Amygdala (tissue), 56 donors: ENCODE results near the gene UBAP2.
A peak's percentile ranks its signal among the peaks of the same experiment; 100 is the strongest.

ENCODE experiments used
- DNase-seq, 56 donors: peaks; one replicate each; lab custom pipeline; 2025; lab: John Stamatoyannopoulos, UW

Gene UBAP2, protein sequence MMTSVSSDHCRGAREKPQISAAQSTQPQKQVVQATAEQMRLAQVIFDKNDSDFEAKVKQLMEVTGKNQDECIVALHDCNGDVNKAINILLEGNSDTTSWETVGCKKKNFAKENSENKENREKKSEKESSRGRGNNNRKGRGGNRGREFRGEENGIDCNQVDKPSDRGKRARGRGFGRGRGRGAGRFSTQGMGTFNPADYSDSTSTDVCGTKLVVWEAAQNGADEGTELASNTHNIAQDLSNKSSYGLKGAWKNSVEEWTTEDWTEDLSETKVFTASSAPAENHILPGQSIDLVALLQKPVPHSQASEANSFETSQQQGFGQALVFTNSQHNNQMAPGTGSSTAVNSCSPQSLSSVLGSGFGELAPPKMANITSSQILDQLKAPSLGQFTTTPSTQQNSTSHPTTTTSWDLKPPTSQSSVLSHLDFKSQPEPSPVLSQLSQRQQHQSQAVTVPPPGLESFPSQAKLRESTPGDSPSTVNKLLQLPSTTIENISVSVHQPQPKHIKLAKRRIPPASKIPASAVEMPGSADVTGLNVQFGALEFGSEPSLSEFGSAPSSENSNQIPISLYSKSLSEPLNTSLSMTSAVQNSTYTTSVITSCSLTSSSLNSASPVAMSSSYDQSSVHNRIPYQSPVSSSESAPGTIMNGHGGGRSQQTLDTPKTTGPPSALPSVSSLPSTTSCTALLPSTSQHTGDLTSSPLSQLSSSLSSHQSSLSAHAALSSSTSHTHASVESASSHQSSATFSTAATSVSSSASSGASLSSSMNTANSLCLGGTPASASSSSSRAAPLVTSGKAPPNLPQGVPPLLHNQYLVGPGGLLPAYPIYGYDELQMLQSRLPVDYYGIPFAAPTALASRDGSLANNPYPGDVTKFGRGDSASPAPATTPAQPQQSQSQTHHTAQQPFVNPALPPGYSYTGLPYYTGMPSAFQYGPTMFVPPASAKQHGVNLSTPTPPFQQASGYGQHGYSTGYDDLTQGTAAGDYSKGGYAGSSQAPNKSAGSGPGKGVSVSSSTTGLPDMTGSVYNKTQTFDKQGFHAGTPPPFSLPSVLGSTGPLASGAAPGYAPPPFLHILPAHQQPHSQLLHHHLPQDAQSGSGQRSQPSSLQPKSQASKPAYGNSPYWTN

DNA sequence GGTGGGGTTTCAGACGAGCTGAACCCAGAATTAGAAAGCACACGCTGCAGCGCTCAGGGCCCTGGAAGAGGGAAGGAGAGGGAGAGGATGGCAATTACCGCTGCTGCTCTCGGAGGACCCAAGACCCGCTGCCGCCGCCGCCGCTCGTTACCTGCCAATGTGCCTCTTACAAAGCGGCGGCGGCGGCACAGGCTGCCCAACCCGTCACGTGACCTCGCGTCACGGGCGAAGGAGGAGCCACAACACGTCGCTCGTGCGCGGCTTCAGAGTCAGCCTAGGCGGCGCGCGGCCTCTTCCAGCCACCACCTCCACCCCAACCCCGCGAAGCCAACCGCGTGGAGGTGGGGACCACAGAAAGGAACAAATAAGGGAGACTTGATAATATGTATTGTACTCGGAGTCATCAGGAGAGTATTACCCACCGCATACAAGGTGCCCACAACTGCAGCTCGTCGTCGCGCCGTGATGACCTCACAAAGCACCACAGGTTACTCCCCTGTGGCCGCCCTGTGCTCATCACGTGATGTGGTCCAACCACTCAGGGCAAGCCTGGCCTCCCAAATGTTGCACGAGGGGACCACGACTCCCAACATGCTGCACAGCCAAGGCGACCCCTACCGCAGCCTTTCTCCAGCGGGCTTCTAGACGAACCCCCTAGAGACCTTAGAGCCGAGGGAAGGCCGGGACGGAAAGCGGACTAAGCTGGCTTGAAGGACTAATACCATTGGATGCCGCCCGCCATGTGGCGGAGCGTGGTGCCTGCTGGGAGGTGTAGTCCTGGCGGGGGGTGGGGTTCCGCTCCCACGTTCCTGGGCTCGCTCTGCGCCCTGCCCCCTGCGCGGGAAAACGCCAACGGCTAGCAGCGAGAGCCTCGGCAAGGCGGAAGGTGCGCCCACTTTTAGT is at the start of gene UBAP2:
Gene UBAP2 (minus strand): TSS at position 161 of the 903 bp plus-strand sequence. CDS start 31,739 bp downstream, outside the sequence.
- peak; percentile 90 to 100 (median 98) for DNase-seq

DNA sequence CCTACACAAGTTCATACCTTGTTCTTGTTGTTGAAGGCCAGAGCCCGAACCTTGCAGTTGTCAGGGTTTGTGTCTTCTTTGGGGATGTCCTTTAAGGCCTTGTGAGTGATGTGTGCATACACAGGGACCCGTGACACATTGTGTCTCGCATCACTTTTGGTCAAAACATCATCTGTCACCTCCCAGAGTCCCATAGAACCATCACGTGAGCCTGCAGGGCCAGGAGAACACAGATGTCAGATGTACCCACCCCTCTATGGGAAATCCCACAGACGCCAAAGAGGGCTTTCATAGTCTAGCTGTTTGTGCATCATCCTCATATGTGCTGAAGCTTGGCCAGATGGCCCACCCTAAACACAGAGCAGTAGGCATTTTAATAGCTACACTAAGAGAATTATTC is 49.6 kb upstream of the UBAP2 start:
- DNase-seq, result no peak

DNA sequence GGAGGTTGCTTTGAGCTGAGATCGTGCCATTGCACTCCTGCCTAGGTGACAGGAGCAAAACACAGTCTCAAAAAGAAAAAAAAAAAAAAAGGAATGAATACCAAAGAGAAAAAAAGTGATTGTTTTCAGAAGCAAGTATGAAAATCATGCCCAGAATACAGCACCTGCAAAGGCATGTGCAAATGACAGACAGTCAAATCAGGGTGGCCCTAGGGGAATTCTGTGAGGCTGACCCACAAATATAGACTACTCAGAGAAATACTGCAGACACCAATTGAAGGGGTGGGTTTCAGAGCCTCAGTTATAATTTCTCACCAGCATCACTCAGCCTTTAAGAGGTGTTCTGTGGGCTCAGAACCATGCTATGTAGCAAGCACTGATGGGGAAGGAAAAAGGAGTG is 49.2 kb upstream of the UBAP2 start:
- DNase-seq, result no peak

DNA sequence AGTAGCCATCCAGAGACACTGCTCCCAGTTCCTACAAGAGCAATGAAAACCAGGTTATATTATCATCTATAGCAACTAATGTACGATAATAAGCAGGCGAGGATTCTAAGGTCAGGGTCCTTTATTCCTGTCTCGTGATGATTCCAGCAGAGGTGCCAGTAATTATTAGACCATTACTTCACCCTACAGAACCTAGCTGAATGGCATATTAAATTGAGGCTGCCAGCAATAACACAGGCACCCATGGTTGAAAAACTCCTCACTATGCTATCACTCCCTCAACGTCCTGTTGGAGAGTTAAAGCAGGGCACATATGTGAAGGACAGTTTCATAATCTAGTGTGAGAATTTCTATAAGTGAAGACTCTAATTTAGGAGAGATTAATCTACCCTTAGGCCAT is 48.1 kb upstream of the UBAP2 start:
- no peak for DNase-seq

DNA sequence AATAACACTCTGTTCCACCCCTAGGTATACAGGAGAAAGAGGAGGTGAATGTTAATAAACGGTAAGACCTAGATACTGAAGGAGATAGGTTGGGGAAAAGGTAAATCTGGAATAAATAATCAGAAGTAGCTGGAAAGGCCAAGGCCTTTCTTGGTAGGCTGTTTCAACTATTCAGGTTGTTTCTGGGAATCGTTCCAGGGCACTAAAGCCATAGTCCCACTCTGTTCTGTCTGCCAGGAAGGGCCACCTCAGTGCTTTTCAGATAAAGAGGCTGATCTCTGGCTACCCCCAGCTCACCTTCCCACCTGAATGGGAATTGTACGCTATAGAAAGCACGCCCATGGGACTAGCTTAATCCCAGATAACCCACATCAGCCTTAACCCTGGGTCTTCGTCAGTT is 44.9 kb upstream of the UBAP2 start:
- no peak for DNase-seq

DNA sequence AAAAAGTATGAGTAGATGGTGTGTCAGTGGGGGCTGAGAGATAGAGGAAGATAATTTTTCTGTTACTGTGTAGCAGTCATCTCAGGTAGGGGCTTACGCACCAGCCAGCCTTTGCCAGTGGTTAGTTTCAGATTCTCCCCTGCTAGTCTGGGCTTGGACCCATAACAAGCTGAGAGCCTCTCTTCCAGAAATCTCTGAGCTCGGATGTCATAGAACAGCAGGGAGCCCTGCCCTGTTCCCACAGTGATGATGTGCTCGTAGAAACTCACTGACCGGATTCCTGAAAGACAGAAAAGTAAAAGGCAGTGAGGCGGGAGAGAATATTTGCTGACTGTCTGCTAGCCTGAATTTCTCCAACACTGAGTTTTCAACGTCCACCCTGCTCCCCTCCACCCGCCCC is 40.6 kb upstream of the UBAP2 start:
- DNase-seq, result peak in 6 of 56 donors; percentile 1 to 47 (median 10)

DNA sequence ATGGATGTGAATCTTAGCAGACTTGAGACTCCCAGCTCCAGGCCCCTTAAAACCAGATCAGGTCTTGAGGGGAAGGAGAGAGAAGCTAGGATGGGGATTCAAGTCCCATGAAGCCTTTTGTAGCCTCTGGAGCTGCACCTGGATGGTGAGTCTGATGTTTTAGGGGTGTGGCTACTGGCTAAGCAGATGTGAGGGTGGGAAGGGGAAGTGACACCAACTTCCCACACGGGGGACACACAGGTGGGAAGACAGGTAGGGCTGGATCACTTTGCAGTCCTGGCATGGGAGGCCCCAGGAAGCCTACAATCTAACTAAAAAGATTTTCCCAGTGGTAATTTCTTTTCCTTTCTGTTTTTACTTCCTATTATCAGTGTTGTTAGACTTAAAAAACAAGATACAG is 38.7 kb upstream of the UBAP2 start:
- no peak for DNase-seq

DNA sequence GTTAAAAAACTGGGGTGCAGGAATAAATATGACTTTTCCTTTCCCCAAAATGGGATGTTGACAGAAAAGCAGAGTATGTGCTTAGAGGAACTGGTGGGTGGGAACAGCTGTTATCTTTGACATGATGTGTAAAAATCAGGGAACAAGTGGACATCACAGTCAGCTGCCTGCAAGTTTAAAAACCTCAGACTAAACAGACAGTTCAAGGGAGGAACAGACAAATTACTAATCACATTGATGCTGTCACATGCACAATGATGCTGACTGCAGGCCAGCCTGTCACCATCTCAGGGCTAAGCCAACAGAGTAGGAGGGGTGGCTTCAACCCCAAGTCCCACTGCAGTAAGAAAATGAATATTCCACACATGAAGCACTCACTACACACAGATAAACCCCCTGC is 38.2 kb upstream of the UBAP2 start:
- peak in 7 of 56 donors; percentile 1 to 14 (median 7) for DNase-seq

DNA sequence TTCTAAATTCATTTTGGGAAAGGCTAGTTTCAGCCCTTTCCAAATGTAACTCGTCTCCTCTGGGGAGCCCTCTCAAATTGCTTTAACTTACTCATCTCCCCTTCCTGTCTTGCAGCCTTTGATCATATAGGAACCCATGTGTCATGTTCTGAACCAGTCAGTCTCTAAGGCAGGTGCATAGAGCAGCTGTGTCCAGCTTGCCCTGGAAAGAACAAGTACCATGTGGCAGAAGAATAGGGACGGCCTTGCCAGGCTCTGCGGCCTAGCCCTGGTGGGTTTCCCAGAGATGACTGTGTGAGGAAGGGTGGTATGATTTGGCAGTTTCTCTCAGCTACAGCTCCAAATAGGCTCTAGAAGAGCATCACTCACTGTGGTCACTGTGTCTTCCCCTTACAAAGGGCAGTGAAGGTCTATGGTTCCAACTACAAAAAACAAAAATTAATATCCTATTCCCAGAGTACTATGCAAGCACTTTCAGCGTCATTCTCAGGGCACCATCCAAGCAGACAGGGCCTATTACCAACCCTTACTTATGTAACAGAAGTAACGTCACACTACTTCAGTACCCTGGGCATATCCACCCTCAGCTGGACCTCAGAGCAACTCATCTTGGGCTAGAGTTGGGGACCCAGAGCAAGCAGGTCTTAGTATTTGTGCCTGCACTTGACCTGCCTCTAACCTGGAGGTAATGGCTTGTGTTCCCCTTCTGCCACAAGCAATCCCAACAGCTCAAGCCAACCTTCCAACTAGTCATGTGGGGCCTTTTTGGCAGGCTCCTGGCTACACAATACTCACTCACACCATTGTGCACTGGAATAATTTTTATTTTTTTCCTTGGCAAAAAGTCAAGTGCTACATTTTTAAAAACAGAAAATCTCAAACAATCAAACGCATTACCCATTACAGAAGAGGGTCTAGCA is 37.2 kb upstream of the UBAP2 start:
- DNase-seq, result peak in 25 of 56 donors; percentile 3 to 46 (median 12)

DNA sequence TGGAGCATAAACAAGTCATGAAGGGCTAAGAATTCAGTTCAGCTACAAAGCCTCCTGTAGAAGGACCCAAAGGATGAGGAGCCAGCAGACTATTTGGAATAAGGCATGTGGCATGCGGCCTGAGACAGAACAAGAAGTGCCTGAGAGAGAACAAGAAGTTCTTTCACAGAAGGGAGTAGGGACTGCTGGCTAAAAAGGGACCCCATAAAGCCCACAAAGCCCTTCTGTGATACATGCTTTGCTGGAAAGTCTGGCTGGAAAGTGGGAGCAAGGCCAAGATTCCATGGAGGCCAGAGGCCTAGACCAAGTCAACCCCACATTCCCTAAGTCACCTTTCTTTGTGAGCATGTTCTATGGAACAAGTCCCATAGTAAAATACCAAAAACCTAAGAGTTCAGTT is 35.9 kb upstream of the UBAP2 start:
- DNase-seq, result peak in 51 of 56 donors; percentile 8 to 81 (median 50)

DNA sequence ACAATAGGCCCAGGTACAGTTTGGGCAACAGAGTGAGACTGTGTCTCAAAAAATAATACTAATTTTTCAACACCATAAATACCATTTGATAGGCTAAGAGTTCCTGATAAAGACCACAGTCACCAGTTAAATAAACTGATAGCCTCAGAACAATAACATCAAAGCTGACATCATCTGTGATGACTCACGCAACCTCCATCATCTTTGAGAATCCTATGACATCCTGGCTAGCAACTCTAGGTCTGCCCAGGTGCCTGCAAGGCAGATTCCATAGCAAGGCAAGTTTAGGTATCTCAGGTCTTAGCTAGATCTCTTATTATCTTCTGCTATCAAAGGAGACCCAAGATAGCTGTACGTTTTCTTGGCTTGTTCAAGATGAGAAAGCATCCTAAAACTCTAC is 30.5 kb upstream of the UBAP2 start:
- no peak for DNase-seq

DNA sequence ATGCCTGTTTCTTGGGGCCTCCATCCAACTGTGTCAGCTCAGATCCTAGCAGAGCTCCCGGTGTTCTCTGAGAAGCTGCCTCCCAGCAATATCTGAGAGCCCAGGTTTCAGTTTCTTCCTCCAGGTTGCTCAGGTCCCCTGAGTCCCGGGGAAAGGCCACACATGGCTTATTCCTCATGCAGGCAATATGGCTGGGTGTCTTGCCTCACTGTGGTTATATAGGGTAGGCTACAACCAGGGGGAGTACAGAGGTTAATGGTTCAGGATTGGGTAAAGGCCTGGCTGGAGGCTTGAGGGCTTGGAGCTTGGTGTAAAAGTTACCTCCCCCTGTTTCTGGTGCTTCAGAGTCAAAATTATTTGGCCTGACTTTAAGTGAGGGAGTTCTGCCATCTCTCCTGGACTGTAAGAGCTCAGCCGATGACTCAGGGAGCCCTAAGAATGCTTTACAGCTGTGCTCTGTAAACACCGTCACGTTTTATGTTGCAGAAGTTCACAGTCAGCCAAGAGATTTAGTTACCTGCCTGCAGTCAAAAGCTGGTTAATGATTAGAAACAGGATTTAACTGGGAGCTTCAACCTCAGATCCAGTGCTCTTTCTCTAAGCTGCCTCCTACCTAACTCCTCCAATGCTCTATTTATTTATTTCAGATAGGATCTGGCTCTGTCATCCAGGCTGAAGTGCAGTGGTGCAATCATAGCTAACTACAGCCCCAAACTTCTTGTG is 24.3 kb upstream of the UBAP2 start:
- DNase-seq, result no peak

DNA sequence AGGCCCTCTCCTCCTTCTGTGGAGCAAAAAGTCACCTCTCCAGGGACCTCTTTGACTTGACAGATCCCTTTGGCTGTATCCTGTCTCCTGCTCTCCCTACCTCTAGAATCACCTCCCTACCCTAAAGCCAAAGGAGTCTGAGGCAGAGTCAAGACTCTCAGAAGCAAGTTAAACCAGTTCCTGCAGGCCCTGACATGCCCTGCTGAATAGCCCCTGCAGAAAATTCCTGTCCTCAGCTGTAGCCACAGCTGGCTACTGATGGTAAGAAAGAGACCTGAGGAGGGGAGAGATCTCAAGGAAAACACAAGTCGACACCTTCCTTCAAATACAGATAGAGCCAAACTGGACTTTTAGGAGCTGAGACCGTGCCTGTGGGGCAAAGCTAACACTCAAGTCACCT is 23.7 kb upstream of the UBAP2 start:
- no peak for DNase-seq

DNA sequence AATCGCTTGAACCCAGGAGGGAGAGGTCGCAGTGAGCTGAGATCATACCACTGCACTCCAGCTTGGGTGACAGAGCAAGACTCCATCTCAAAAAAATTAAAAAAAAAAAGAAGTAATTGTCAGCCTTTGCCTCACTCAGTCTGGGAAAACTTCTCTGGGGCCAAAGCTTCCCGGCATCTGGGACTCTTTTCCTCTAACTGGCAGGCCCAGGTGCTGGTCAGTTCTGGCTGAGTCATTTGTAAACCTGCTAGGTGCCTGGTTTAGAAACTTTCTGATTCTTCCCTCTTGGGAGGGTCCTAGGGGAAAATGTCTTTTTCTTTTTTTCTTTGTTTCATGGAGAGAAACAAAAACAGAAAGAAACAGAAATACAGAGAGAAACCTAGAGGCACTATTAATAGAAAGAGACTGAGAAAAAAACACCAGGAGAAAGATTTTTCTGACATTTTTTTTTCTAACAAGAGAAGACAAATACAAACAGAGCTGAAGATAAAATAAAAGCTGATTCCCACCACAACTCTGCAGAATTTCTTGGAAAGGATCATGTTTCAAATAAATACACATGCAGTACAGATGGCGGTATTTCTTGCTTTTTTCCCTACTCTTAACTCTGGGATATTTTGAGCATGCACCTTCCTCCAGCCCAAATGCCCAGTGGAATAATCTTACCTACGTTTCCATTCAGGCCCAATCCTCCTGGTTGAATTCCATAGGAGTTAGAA is 22.1 kb upstream of the UBAP2 start:
- no peak for DNase-seq

DNA sequence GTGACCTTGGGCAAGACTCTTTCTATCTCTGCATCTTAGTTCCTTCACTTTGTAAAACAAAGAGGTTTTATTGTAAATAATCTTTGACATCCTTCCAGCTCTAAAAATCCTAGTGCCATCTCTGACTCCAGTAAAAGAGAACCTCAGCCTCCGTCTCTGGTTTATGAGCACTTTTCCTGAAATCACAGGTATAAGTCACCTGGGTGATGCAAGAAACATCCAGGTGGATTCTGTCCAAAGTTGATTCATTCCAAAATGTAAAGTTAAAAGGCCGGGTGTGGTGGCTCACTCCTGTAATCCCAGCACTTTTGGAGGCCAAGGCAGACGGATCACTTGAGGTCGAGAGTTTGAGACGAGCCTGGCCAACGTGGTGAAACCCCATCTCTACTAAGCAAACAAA is 21.1 kb upstream of the UBAP2 start:
- no peak for DNase-seq

DNA sequence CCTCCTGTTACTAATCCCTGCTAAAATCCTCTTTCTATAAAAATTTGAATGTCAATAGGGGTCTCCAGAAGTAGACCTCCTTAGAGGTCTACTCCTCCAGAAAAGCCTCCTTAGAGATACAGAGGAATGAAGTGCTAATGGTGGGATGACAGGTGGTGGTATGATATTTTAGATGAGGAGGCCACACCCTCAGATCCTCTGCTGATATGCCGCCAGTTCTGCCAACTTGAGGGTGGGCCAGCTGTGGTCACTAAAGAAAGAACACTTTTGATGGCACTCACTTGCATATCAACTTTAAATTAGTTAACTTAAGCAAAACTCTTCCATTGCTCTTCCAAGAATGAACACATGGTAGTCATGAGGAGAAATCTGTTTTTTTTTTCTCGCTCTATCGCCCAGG is 16.9 kb upstream of the UBAP2 start:
- no peak for DNase-seq

DNA sequence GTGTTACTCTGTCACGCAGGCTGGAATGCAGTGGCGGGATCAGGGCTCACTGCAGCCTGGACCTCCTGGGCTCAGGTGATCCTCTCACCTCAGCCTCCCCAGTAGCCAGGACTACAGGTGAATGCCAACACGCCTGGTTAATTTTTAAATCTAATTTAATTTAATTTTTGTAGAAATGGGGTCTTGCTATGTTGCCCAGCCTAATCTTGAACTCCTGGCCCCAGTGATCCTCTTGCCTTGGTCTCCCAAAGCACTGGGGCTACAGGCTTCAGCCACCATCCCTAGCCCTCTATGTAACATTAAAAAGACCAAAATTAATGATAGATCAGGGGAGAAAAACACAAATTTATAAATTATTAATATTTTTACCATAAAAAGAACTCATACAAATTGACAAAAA is 11.3 kb upstream of the UBAP2 start:
- no peak for DNase-seq

DNA sequence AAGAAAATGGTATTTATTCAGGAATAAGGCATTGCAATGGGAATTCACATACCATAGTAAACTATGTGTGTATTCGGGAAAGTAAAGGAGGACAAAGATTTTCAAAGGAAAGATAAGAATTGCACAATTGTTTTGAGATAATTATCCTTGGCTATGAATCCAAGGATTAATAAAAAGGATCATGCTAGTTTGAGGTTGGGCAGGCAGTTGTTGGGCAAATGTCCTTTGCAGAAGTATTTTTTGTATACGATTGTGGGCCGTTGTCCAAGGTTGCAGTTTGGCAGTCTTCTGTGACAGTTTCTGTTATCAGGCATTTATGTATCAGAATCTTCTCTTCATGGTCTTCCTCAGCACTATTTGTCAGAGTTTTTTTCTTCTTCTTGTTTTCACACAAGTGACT is 10.6 kb upstream of the UBAP2 start:
- no peak for DNase-seq
